Epithelial cell of proximal tubule (primary cell): ENCODE results near the gene RAE1. TPM values are rescaled to one million over a fixed set of nuclear protein-coding genes. Genes with fewer than 3 reads are reported as not detected.

Experiments used
- DNase-seq: peaks from one replicate; pipeline ENCODE4 v3.0.0-alpha.2; 2011; ENCODE audit warnings: low read depth
- H3K4me3 ChIP-seq: 2 replicates; pipeline ENCODE4 v1.5.1; 2011; ENCODE audit warnings: low read depth, mild to moderate bottlenecking, low read length
- CTCF ChIP-seq: conservative IDR thresholded peaks from 2 replicates; pipeline ENCODE4 v1.5.1; 2012; ENCODE audit warnings: low read depth, mild to moderate bottlenecking, low read length
- total RNA-seq: library from RNA; depleted of rRNA; stranded (reverse); fragments of >200 nt; gene quantifications from 2 replicates; pipeline ENCODE4 v1.2.3, GENCODE V29; 2015

Gene RAE1
- total RNA-seq, 1 donor from 2014 or later, result 74.3 TPM

GRCh38 chr20:57405236-57406016 lies 54.4 kb downstream of the RAE1 start:
- no peak for TF ChIP-seq CTCF
- no peak for DNase-seq
- H3K4me3 ChIP-seq, result no peak overlapping the region

GRCh38 chr20:57407541-57407956 lies 56.5 kb downstream of the RAE1 start:
- DNase-seq, result no peak
- TF ChIP-seq CTCF, result no peak
- H3K4me3 ChIP-seq, result no peak overlapping the region

DNA sequence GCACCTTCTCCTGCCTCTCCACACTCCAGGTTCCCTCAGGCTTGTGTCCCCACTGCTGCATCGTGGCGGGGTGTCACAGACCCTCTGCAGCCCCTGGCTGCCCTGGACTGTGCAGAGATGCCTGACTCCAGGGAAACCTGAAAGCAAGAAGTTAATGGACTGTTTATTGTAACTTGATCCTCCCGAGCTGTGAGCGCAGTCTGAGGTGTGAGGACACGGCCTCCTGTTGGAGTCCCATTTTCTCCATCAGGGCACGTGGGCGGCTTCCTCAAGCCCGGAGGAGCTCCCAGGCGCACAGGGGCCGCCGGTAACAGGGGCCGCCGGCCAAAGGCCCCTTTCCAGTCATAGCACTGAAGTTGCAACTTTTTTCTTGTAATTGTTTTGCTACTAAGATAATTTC lies 57.1 kb downstream of the RAE1 start:
- no peak for TF ChIP-seq CTCF
- no peak overlapping the region for H3K4me3 ChIP-seq
- no peak for DNase-seq

GRCh38 chr20:57408536-57409233 lies 57.6 kb downstream of the RAE1 start:
- TF ChIP-seq CTCF, result no peak
- H3K4me3 ChIP-seq, result no peak overlapping the region

DNA sequence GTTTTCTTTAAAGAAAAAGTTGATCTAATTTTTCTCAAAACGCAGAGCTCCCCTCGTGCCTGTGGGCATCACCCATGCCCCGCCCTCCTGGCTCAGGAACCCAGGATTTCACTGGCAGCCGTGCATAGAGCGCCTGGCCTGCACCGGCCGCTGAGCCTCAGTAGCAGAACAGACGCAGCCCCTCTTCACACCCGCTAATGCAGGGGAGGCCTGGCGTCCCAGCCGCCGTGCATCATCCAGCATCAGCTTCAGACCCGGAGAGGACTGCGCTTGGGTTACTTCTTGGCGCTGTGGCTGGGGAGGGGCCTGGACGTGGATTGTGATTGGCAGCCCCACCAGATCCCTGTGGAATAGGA lies 58.2 kb downstream of the RAE1 start:
- no peak for TF ChIP-seq CTCF
- H3K4me3 ChIP-seq, result no peak overlapping the region

More at GRCh38 chr20:57408536-57409233, 57.6 kb downstream of the RAE1 start:
- no peak for DNase-seq

GRCh38 chr20:57409672-57410397 lies 58.8 kb downstream of the RAE1 start:
- TF ChIP-seq CTCF, result no peak
- H3K4me3 ChIP-seq, result no peak overlapping the region
- no peak for DNase-seq

More for the DNA sequence above, 58.2 kb downstream of the RAE1 start:
- no peak for DNase-seq
